Vagina (tissue), 2 donors: ENCODE data around the gene PTPRD.

Source experiments
- CTCF ChIP-seq, 3 experiments: fragments of 450-650 bp in 2 of 3; fragments of 200-600 bp in 1 of 3; sonication (generic) in 1 of 3; IDR thresholded peaks; one replicate each; pipeline ENCODE4 v1.5.1; 2017 to 2019; ENCODE audit warnings: antibody characterized with exemption in 3 of 3, mild to moderate bottlenecking in 2 of 3, moderate library complexity in 2 of 3
- POLR2A ChIP-seq, 2 donors: fragments of 450-650 bp; IDR thresholded peaks; one replicate each; pipeline ENCODE4 v1.6.1; 2017; ENCODE audit warnings: antibody characterized with exemption in 2 of 2, mild to moderate bottlenecking in 2 of 2, moderate library complexity in 2 of 2
- POLR2AphosphoS5 ChIP-seq, 2 donors: sonication (generic); formaldehyde crosslinking; IDR thresholded peaks; one replicate each; pipeline ENCODE4 v1.9.0; 2017; ENCODE audit warnings: antibody characterized with exemption in 2 of 2, mild to moderate bottlenecking in 2 of 2, low read depth in 1 of 2; ENCODE audit not compliant: insufficient read depth in 1 of 2

DNA sequence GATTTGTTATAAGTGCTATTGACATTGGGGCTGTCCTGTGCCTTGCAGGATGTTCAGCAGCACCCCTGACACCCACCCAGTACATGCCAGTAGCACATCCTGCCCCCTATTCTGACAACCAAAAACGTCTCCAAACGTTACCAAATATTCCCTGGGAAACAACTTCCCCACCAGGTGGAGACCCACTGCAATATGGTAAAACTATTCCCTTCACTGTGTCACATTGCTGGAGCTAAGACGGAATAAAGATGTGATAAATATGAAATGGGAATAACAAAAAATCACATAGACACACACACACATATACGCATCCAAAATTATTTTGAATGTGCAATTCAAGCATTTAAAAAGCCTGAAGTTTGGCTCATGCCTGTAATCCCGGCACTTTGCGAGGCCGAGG, 1939.0 kb downstream of the PTPRD start:
- TF ChIP-seq CTCF (IDR thresholded peaks at IDR 0.05) = no peak
- no peak for TF ChIP-seq POLR2A (IDR thresholded peaks at IDR 0.05)
- no peak for TF ChIP-seq POLR2AphosphoS5 (IDR thresholded peaks at IDR 0.05; ENCODE audit: insufficient read depth in 1 of 2, low read depth in 1 of 2)
